Endothelial cell of umbilical vein (primary cell): ENCODE measurements around the gene KLHL21. TPM values are rescaled to one million over a fixed set of nuclear protein-coding genes. Genes with fewer than 3 reads are reported as not detected.

Source experiments
- BruUV-seq: library from RNA; stranded (reverse); fragments of 400-500 nt; replicated peaks from 2 replicates; lab custom pipeline; 2021; lab: Mats Ljungman, UMichigan
- CTCF ChIA-PET: fragments of 300-600, 350-600 bp; sonication (Branson Sonifier 250); formaldehyde crosslinking; loops from one replicate; lab custom pipeline; 2021; ENCODE audit warnings: antibody characterized with exemption, inconsistent platforms; lab: Charles Lee
- POLR2A ChIA-PET: fragments of 300-600, 350-600 bp; sonication (Branson Sonifier 250); formaldehyde crosslinking; loops from one replicate; lab custom pipeline; 2021; ENCODE audit warnings: antibody characterized with exemption, inconsistent platforms; lab: Charles Lee
- DNase-seq: peaks from one replicate; pipeline ENCODE4 v3.0.0-alpha.2; 2011; ENCODE audit warnings: low read depth, low spot score
- FAIRE-seq: peaks from 2 replicates; lab custom pipeline; 2011; peaks lifted over from hg19 to GRCh38; lab: Jason Lieb, UNC
- H2AFZ ChIP-seq: 2 replicates; pipeline ENCODE4 v1.6.0; 2012; ENCODE audit warnings: low read depth, low read length, control low read depth, inconsistent platforms
- H3K27ac ChIP-seq: 2 replicates; pipeline ENCODE4 v1.5.1; 2011; ENCODE audit warnings: low read depth, mild to moderate bottlenecking, control low read depth, low read length, moderate library complexity; ENCODE audit not compliant: insufficient read depth
- H3K27me3 ChIP-seq, 2 experiments: 2 replicates each; pipeline versions ENCODE4 v1.6.0 to v1.6.1; 2011; ENCODE audit warnings: low read length in 2 of 2, mixed read lengths in 1 of 2; ENCODE audit not compliant: control insufficient read depth in 2 of 2, insufficient read depth in 2 of 2
- H3K36me3 ChIP-seq, 2 experiments: 2 replicates in 1 of 2; 3 replicates in 1 of 2; pipeline ENCODE4 v1.5.1; 2011; ENCODE audit warnings: low read length in 2 of 2, mild to moderate bottlenecking in 1 of 2, moderate library complexity in 1 of 2; ENCODE audit not compliant: control insufficient read depth in 2 of 2, insufficient read depth in 2 of 2; ENCODE audit errors: extremely low read depth in 1 of 2
- H3K4me1 ChIP-seq: 3 replicates; pipeline ENCODE4 v1.5.1; 2011; ENCODE audit warnings: mild to moderate bottlenecking, low read length; ENCODE audit not compliant: control insufficient read depth, insufficient read depth; ENCODE audit errors: extremely low read depth
- H3K4me2 ChIP-seq: 2 replicates; pipeline ENCODE4 v1.6.1; 2011; ENCODE audit warnings: low read length, control low read depth, mixed read lengths; ENCODE audit not compliant: insufficient read depth
- H3K4me3 ChIP-seq, 3 experiments: fragments of 200-600 bp in 1 of 3; sonication (generic), shearing (Covaris generic) in 1 of 3; replicated peaks in 1 of 3; 2 replicates each; pipeline ENCODE4 v1.5.1; 2011 to 2016; ENCODE audit warnings: control low read depth in 3 of 3, low read length in 3 of 3, mild to moderate bottlenecking in 2 of 3, inconsistent platforms in 1 of 3, low read depth in 1 of 3, moderate library complexity in 1 of 3; ENCODE audit not compliant: insufficient read depth in 1 of 3
- H3K79me2 ChIP-seq: 2 replicates; pipeline ENCODE4 v1.6.0; 2012; ENCODE audit warnings: low read length, inconsistent platforms; ENCODE audit not compliant: control insufficient read depth, insufficient read depth
- H3K9ac ChIP-seq: replicated peaks from 2 replicates; pipeline ENCODE3; 2011; ENCODE audit warnings: low read length, control low read depth; ENCODE audit not compliant: insufficient read depth; ENCODE audit errors: extremely low read depth
- H3K9me1 ChIP-seq: replicated peaks from 3 replicates; pipeline ENCODE4 v1.6.0; 2011; ENCODE audit warnings: mild to moderate bottlenecking, low read length; ENCODE audit not compliant: control insufficient read depth, insufficient read depth; ENCODE audit errors: extremely low read depth
- H3K9me3 ChIP-seq: replicated peaks from 2 replicates; pipeline ENCODE4 v1.5.1; 2012; ENCODE audit warnings: low read length, inconsistent platforms; ENCODE audit not compliant: control insufficient read depth, insufficient read depth
- H4K20me1 ChIP-seq: replicated peaks from 2 replicates; pipeline ENCODE3; 2011; ENCODE audit warnings: mild to moderate bottlenecking, low read length; ENCODE audit not compliant: control insufficient read depth, insufficient read depth; ENCODE audit errors: extremely low read depth
- EZH2 ChIP-seq: IDR thresholded peaks from 2 replicates; pipeline ENCODE4 v1.6.1; 2012; ENCODE audit warnings: borderline replicate concordance, low read depth, mild to moderate bottlenecking, moderate library complexity, low read length, inconsistent platforms; ENCODE audit not compliant: severe bottlenecking
- FOS ChIP-seq: IDR thresholded peaks from 2 replicates; pipeline ENCODE4 v1.6.1; 2011; ENCODE audit warnings: mild to moderate bottlenecking, low read length, moderate library complexity, borderline replicate concordance; ENCODE audit not compliant: insufficient read depth
- GATA2 ChIP-seq: IDR thresholded peaks from 2 replicates; pipeline ENCODE4 v1.7.0; 2011; ENCODE audit warnings: low read depth, mild to moderate bottlenecking, moderate library complexity, mixed read lengths, low read length; ENCODE audit not compliant: insufficient read length, insufficient read depth
- JUN ChIP-seq: IDR thresholded peaks from 2 replicates; pipeline ENCODE4 v1.6.1; 2011; ENCODE audit warnings: borderline replicate concordance, low read depth; ENCODE audit not compliant: insufficient read length, insufficient read depth
- MYC ChIP-seq: IDR thresholded peaks from one replicate; pipeline ENCODE4 v1.6.1; 2011; ENCODE audit warnings: mild to moderate bottlenecking, low read depth, low read length
- POLR2A ChIP-seq: IDR thresholded peaks from 2 replicates; pipeline ENCODE4 v1.6.1; 2012; ENCODE audit warnings: low read depth, mild to moderate bottlenecking, control low read depth, low read length
- POLR2AphosphoS5 ChIP-seq: IDR thresholded peaks from 2 replicates; pipeline ENCODE4 v1.6.1; 2012; ENCODE audit warnings: low read depth, mild to moderate bottlenecking, control low read depth, low read length, moderate library complexity; ENCODE audit not compliant: insufficient read depth
- dilution Hi-C: fragments of 300-500 bp; cut with MboI; formaldehyde crosslinking; loops from one replicate; pipeline ENCODE4 v1.15.0; 2019; ENCODE audit warnings: low sequenced_read_pairs; ENCODE audit not compliant: extremely low pct_ligation_motif_present
- intact Hi-C: fragments of 100-400 bp; cut with micrococcal nuclease; formaldehyde crosslinking; loops from one replicate; pipeline ENCODE4 v1.10.0; 2022
- polyA plus RNA-seq, 4 experiments: library from polyadenylated mRNA; depleted of rRNA in 3 of 4; stranded (reverse) in 3 of 4; unstranded in 1 of 4; fragments of >200 nt; gene quantifications; 2 replicates each; pipeline versions ENCODE4 v1.2.1 to v1.2.3, GENCODE V29; 2011 to 2012; ENCODE audit warnings: missing spikeins in 1 of 4
- total RNA-seq: library from RNA; stranded (reverse); gene quantifications from 2 replicates; pipeline ENCODE4 v1.2.3, GENCODE V29; 2021
- TF ChIP-seq, protein P1 (sequence below), 2 donors: IDR thresholded peaks; 1 replicate in 1 of 2; 2 replicates in 1 of 2; pipeline ENCODE4 v1.5.1; 2011; ENCODE audit warnings: low read length in 2 of 2, mild to moderate bottlenecking in 2 of 2, moderate library complexity in 2 of 2, control low read depth in 1 of 2, inconsistent platforms in 1 of 2, low read depth in 1 of 2; ENCODE audit not compliant: insufficient read depth in 1 of 2; ENCODE audit errors: extremely low read depth in 1 of 2
- TF ChIP-seq, protein P2 (sequence below): IDR thresholded peaks from 2 replicates; pipeline ENCODE4 v1.6.1; 2011; ENCODE audit not compliant: insufficient read depth, insufficient read length

Gene KLHL21
- total and polyA plus RNA-seq, 2 donors (not counting 3 experiments of a cell fraction or from before 2014, with no cell fraction given), result 18.0 to 22.4 TPM

DNA sequence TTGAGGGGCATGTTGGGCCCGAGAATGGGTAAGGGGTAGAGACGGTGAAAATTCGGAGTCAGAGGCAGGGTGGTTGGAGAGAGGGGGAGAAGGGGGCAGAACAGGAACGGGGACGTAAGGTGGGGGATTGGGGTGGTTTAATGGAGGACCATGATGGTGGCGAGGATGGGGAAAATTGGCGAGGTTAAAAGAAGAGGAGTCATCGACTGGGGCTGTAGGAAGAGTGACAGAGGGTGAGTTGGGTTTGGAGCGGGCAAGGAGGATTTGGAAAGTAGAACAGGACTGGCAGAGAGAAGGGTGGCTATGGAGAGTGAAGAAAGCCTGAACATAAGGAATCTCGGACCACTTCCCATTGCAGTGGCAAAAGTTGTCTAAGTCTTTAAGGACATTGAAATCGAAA, 33.6 kb downstream of the KLHL21 start:
- H3K9me1 ChIP-seq, result no peaks in the 10 kb centered on the region
- no peak overlapping the region for H3K9ac ChIP-seq
- H3K27ac ChIP-seq, result no peak overlapping the region
- dilution Hi-C loops, result no loop called here
- TF ChIP-seq GATA2 (no peak), EZH2 (no peak), POLR2AphosphoS5 (no peak), FOS (no peak), MYC (no peak), POLR2A (no peak), JUN (no peak)
- TF ChIP-seq, protein P1, sequence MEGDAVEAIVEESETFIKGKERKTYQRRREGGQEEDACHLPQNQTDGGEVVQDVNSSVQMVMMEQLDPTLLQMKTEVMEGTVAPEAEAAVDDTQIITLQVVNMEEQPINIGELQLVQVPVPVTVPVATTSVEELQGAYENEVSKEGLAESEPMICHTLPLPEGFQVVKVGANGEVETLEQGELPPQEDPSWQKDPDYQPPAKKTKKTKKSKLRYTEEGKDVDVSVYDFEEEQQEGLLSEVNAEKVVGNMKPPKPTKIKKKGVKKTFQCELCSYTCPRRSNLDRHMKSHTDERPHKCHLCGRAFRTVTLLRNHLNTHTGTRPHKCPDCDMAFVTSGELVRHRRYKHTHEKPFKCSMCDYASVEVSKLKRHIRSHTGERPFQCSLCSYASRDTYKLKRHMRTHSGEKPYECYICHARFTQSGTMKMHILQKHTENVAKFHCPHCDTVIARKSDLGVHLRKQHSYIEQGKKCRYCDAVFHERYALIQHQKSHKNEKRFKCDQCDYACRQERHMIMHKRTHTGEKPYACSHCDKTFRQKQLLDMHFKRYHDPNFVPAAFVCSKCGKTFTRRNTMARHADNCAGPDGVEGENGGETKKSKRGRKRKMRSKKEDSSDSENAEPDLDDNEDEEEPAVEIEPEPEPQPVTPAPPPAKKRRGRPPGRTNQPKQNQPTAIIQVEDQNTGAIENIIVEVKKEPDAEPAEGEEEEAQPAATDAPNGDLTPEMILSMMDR (IDR thresholded peaks at IDR 0.05; ENCODE audit: extremely low read depth in 1 of 2, insufficient read depth in 1 of 2, low read depth in 1 of 2, low read length in 2 of 2), result no peak
- TF ChIP-seq, protein P2, sequence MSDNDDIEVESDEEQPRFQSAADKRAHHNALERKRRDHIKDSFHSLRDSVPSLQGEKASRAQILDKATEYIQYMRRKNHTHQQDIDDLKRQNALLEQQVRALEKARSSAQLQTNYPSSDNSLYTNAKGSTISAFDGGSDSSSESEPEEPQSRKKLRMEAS, result no peak
- no peaks in the 10 kb centered on the region for H3K36me3 ChIP-seq
- H2AFZ ChIP-seq, result no peak overlapping the region
- peaks cover 5 to 22% of the 10 kb centered on the region in 2 experiments for H3K27me3 ChIP-seq
- no TSS peak for BruUV-seq
- POLR2A ChIA-PET, result no interaction called here
- no peak for DNase-seq
- H4K20me1 ChIP-seq, result no peaks in the 10 kb centered on the region
- no peak for FAIRE-seq
- no peaks in the 10 kb centered on the region for H3K4me1 ChIP-seq
- intact Hi-C loops, result no loop called here
- H3K79me2 ChIP-seq, result no peaks in the 10 kb centered on the region
- H3K9me3 ChIP-seq, result no peaks in the 10 kb centered on the region
- H3K4me2 ChIP-seq, result no peak overlapping the region
- no peak overlapping the region for H3K4me3 ChIP-seq
- CTCF ChIA-PET, result interaction anchor here (1.3 kb wide), 1 partner anchor 14 kb away, joined by 3 read pairs; no protein-coding TSS in a partner anchor
